HepG2 (cell line): ENCODE results near the gene C1orf94. TPM values are rescaled to one million over a fixed set of nuclear protein-coding genes. Genes with fewer than 3 reads are reported as not detected.

ENCODE experiments used
- ATAC-seq: fragments of 200-7000 bp; cut with Tn5 transposase; 3 replicates; pipeline ENCODE4 v1.9.1; 2020; ENCODE audit warnings: mild to moderate bottlenecking, moderate library complexity
- BruUV-seq: library from RNA; stranded (reverse); fragments of 400-500 nt; replicated peaks from 2 replicates; lab custom pipeline; 2021; lab: Mats Ljungman, UMichigan
- CTCF ChIA-PET: fragments of 300-600 bp; formaldehyde crosslinking; extraction: SDS; loops from one replicate; lab custom pipeline; 2021; ENCODE audit warnings: low total read pairs, inconsistent platforms, low intra/inter-chr PET ratio; lab: Yijun Ruan, JAX
- POLR2A ChIA-PET: fragments of 350-600 bp; sonication (Branson Sonifier 250); formaldehyde crosslinking; loops from one replicate; lab custom pipeline; 2020; ENCODE audit warnings: antibody characterized with exemption, inconsistent platforms; lab: Yijun Ruan, JAX
- DNase-seq: peaks from one replicate; pipeline ENCODE4 v3.0.0-alpha.2; 2015; ENCODE audit warnings: low spot score
- FAIRE-seq: peaks from 3 replicates; lab custom pipeline; 2011; peaks lifted over from hg19 to GRCh38; lab: Jason Lieb, UNC
- H2AFZ ChIP-seq: one replicate; pipeline ENCODE4 v1.6.1; 2011; ENCODE audit warnings: low read length, inconsistent platforms
- H3K27ac ChIP-seq: fragments of 300-600 bp; 3 replicates; pipeline ENCODE4 v1.8.0; 2011; ENCODE audit warnings: mixed run types, mild to moderate bottlenecking, mixed read lengths, low read length, inconsistent platforms; ENCODE audit not compliant: insufficient read depth; ENCODE audit errors: extremely low read length
- H3K27me3 ChIP-seq, 2 experiments: fragments of 200-600 bp in 1 of 2; 2 replicates in 1 of 2; 3 replicates in 1 of 2; pipeline versions ENCODE4 v1.6.0 to v1.8.0; 2011; ENCODE audit warnings: low read length in 2 of 2, mild to moderate bottlenecking in 2 of 2, moderate library complexity in 2 of 2, inconsistent platforms in 1 of 2; ENCODE audit not compliant: insufficient read depth in 2 of 2, control insufficient read depth in 1 of 2
- H3K36me3 ChIP-seq, 2 experiments: fragments of 200-600 bp in 1 of 2; replicated peaks in 1 of 2; 2 replicates in 1 of 2; 3 replicates in 1 of 2; pipeline versions ENCODE4 v1.5.1 to v1.8.0; 2011; ENCODE audit warnings: low read length in 2 of 2, inconsistent platforms in 1 of 2; ENCODE audit not compliant: insufficient read depth in 2 of 2, control insufficient read depth in 1 of 2
- H3K4me1 ChIP-seq: 2 replicates; pipeline ENCODE4 v1.5.1; 2012; ENCODE audit warnings: low read length, inconsistent platforms; ENCODE audit not compliant: insufficient read depth
- H3K4me2 ChIP-seq: 2 replicates; pipeline ENCODE4 v1.6.0; 2011; ENCODE audit warnings: low read depth, low read length, inconsistent platforms
- H3K4me3 ChIP-seq, 3 experiments: fragments of 200-600 bp in 1 of 3; sonication (generic), shearing (Covaris generic) in 1 of 3; replicated peaks in 1 of 3; 2 replicates each; pipeline ENCODE4 v1.5.1; 2011 to 2016; ENCODE audit warnings: low read length in 3 of 3, inconsistent platforms in 2 of 3, low read depth in 2 of 3, mild to moderate bottlenecking in 2 of 3, control low read depth in 1 of 3, mixed read lengths in 1 of 3; ENCODE audit not compliant: insufficient read depth in 1 of 3
- H3K79me2 ChIP-seq: one replicate; pipeline ENCODE4 v1.6.1; 2011; ENCODE audit warnings: low read length, inconsistent platforms; ENCODE audit not compliant: insufficient read depth
- H3K9ac ChIP-seq: 2 replicates; pipeline ENCODE4 v1.6.0; 2011; ENCODE audit warnings: mild to moderate bottlenecking, low read depth, low read length, inconsistent platforms; ENCODE audit not compliant: insufficient read depth
- H3K9me3 ChIP-seq: 2 replicates; pipeline ENCODE4 v1.5.1; 2012; ENCODE audit warnings: mild to moderate bottlenecking, low read length
- H4K20me1 ChIP-seq: 2 replicates; pipeline ENCODE4 v1.6.0; 2011; ENCODE audit warnings: inconsistent platforms, mild to moderate bottlenecking, low read length, moderate library complexity; ENCODE audit not compliant: insufficient read depth
- CAMTA2 ChIP-seq: sonication (generic); formaldehyde crosslinking; IDR thresholded peaks from 2 replicates; pipeline ENCODE4 v1.4.0; 2020; ENCODE audit warnings: mild to moderate bottlenecking, missing genetic modification reagents, borderline replicate concordance
- EHMT2 ChIP-seq: fragments of 200-600 bp; sonication (generic); IDR thresholded peaks from 2 replicates; pipeline ENCODE4 v1.7.0; 2017; ENCODE audit warnings: antibody characterized with exemption, low read depth, low read length, borderline replicate concordance
- EP300 ChIP-seq, 3 experiments: sonication (generic) in 1 of 3; formaldehyde crosslinking in 1 of 3; IDR thresholded peaks; 2 replicates each; pipeline versions ENCODE4 v1.5.1 to v1.6.1; 2011 to 2020; ENCODE audit warnings: low read depth in 2 of 3, low read length in 2 of 3, borderline replicate concordance in 1 of 3, improper control_type of control experiment in 1 of 3, mild to moderate bottlenecking in 1 of 3, missing genetic modification reagents in 1 of 3, moderate library complexity in 1 of 3
- NFE2L2 ChIP-seq: fragments of 150-350 bp; IDR thresholded peaks from 2 replicates; pipeline ENCODE4 v1.6.1; 2014; ENCODE audit warnings: low read length
- NONO ChIP-seq, 2 experiments: fragments of 450-650 bp in 1 of 2; sonication (generic) in 1 of 2; formaldehyde crosslinking in 1 of 2; IDR thresholded peaks in 1 of 2; conservative IDR thresholded peaks in 1 of 2; 2 replicates each; pipeline versions ENCODE4 v1.6.1 to v1.8.0; 2017 to 2022; ENCODE audit warnings: mild to moderate bottlenecking in 1 of 2, missing genetic modification reagents in 1 of 2, moderate library complexity in 1 of 2
- PAWR ChIP-seq: sonication (generic); formaldehyde crosslinking; IDR thresholded peaks from 2 replicates; pipeline ENCODE4 v1.4.0; 2020; ENCODE audit warnings: missing genetic modification reagents, mild to moderate bottlenecking, borderline replicate concordance
- POLR2A ChIP-seq, 2 experiments: IDR thresholded peaks; 2 replicates each; pipeline ENCODE4 v1.6.1; 2011; ENCODE audit warnings: low read depth in 2 of 2, low read length in 2 of 2, mild to moderate bottlenecking in 1 of 2, moderate library complexity in 1 of 2; ENCODE audit not compliant: insufficient read depth in 1 of 2
- SATB2 ChIP-seq: sonication (generic); formaldehyde crosslinking; IDR thresholded peaks from 2 replicates; pipeline ENCODE4 v1.5.0; 2020; ENCODE audit warnings: missing genetic modification reagents
- STAG1 ChIP-seq: sonication (generic); formaldehyde crosslinking; IDR thresholded peaks from 2 replicates; pipeline ENCODE4 v1.4.0; 2020; ENCODE audit warnings: missing genetic modification reagents
- XBP1 ChIP-seq: sonication (generic); formaldehyde crosslinking; IDR thresholded peaks from 2 replicates; pipeline ENCODE4 v1.5.0; 2020; ENCODE audit warnings: missing genetic modification reagents
- ZBTB21 ChIP-seq: sonication (generic); formaldehyde crosslinking; IDR thresholded peaks from 2 replicates; pipeline ENCODE4 v1.4.0; 2020; ENCODE audit warnings: missing genetic modification reagents
- ZFAT ChIP-seq: sonication (generic); formaldehyde crosslinking; conservative IDR thresholded peaks from 2 replicates; pipeline ENCODE4 v1.8.1; 2023; ENCODE audit warnings: missing genetic modification reagents, inconsistent platforms
- ZFP62 ChIP-seq: sonication (generic); formaldehyde crosslinking; IDR thresholded peaks from 2 replicates; pipeline ENCODE4 v1.4.0; 2020; ENCODE audit warnings: missing genetic modification reagents
- ZNF232 ChIP-seq: sonication (generic); formaldehyde crosslinking; IDR thresholded peaks from 2 replicates; pipeline ENCODE4 v1.4.0; 2020; ENCODE audit warnings: missing genetic modification reagents, borderline replicate concordance
- ZNF556 ChIP-seq: sonication (generic); formaldehyde crosslinking; IDR thresholded peaks from 2 replicates; pipeline ENCODE4 v1.4.0; 2020; ENCODE audit warnings: mild to moderate bottlenecking, missing genetic modification reagents, borderline replicate concordance
- ZNF616 ChIP-seq: sonication (generic); formaldehyde crosslinking; IDR thresholded peaks from 2 replicates; pipeline ENCODE4 v1.5.0; 2020; ENCODE audit warnings: low read depth, mild to moderate bottlenecking, missing genetic modification reagents
- ZSCAN12 ChIP-seq: sonication (generic); formaldehyde crosslinking; IDR thresholded peaks from 2 replicates; pipeline ENCODE4 v1.9.0; 2021; ENCODE audit warnings: mild to moderate bottlenecking, missing genetic modification reagents
- WGBS: methylation state at CpG from one replicate; pipeline ENCODE4 v1.1.6; 2017; ENCODE audit warnings: low lambda C conversion rate; 5-methylcytosine and 5-hydroxymethylcytosine counted together
- in situ Hi-C: cut with HindIII; loops from 2 replicates; pipeline ENCODE4 v1.10.0; 2017; ENCODE audit warnings: low pct_unique_long_range_greater_than_20kb; ENCODE audit not compliant: extremely low pct_ligation_motif_present
- intact Hi-C: fragments of 100-400 bp; cut with micrococcal nuclease; formaldehyde crosslinking; loops from one replicate; pipeline ENCODE4 v1.10.0; 2022; ENCODE audit not compliant: unreplicated experiment
- polyA plus RNA-seq, 8 experiments: library from polyadenylated mRNA; depleted of rRNA in 3 of 8; stranded (reverse) in 7 of 8; unstranded in 1 of 8; fragments of >200 nt; fragmentation: Illumina TruSeq in 4 of 8; extraction: Trizol in 4 of 8; gene quantifications; 2 replicates each; pipeline versions ENCODE4 v1.2.1 to v1.2.3, GENCODE V29; 2011 to 2016; ENCODE audit warnings: low read depth in 4 of 8, missing spikeins in 1 of 8, mixed read lengths in 1 of 8; ENCODE audit not compliant: insufficient read depth in 1 of 8
- total RNA-seq, 5 experiments: library from RNA; depleted of rRNA; stranded (reverse); fragments of >200 nt; fragmentation: Illumina TruSeq; extraction: Trizol; gene quantifications; 2 replicates each; pipeline ENCODE4 v1.2.3, GENCODE V29; 2016; ENCODE audit warnings: low read depth in 1 of 5
- TF ChIP-seq, protein P1 (sequence below): sonication (generic); formaldehyde crosslinking; IDR thresholded peaks from 2 replicates; pipeline ENCODE4 v1.4.0; 2020; ENCODE audit warnings: missing genetic modification reagents
- TF ChIP-seq, protein P2 (sequence below): sonication (generic); formaldehyde crosslinking; IDR thresholded peaks from 2 replicates; pipeline ENCODE4 v1.8.0; 2022; ENCODE audit warnings: low read depth, missing genetic modification reagents
- TF ChIP-seq, protein P3 (sequence below): sonication (generic); formaldehyde crosslinking; IDR thresholded peaks from 2 replicates; pipeline ENCODE4 v1.4.0; 2020; ENCODE audit warnings: missing genetic modification reagents

Gene C1orf94
- total and polyA plus RNA-seq, 2 of the 13 experiments (the other 11 are each of a cell fraction or from before 2014, with no cell fraction given), result not detected

DNA sequence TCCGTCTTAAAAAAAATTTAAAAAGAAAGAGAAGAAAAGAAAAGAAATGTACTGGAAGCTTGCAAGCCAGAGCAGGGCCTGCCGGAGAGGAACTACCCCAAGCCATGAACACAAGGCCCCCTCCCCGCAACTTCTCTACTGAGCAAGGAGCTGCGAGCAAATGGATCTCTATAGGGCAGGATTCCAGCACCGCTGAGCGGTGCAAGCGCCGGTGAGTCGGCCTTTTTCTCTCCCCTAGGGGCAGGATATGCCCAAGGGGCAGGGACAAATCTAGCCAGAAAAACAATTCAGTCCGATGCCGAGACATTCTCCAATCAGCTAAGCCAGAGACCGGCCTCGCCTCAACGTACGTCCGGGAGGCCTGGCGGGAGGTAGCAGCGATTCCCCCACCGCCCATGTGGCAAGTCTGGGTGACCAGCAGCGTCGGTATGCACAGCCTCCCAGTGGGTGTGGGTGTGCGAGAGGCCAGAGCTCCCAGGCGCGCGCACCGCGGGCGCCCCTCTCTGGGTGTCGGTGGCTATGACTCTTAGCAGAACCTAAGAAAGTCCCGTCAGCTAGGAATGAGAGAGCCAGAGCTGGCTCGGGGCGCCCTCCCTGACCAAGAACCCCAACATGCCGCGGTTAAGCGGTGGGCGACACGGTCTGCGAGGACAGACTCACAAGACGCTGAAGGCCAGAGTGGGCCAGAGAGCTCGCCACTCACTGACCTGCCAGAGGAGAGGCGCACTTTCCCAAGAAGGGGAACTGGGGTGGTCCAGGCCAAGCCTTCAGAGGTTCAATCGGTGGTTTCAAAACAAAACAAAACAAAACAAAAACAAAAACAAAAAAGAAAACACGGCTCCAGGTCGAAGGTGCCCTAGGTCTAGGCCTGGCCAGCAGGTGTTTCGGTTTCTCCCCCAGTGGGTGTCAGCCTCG lies 13.6 kb upstream of the C1orf94 start:
- Histone ChIP-seq H3K9ac (no peak overlapping the region), H4K20me1 (no peaks in the 10 kb centered on the region; the same call in 1 of the 2 replicates), H3K4me2 (no peak overlapping the region), H3K9me3 (no peaks in the 10 kb centered on the region), H2AFZ (no peak overlapping the region), H3K4me1 (no peaks in the 10 kb centered on the region), H3K36me3 (no peaks in the 10 kb centered on the region), H3K79me2 (no peaks in the 10 kb centered on the region), H3K27ac (no peak overlapping the region), H3K27me3 (peaks cover 3 to 44% of the 10 kb centered on the region in 2 experiments; a peak in 3 of 5 replicates), H3K4me3 (no peak overlapping the region)
- ATAC-seq (peak; percentile 98), FAIRE-seq (no peak), DNase-seq (peak; percentile 32)
- BruUV-seq, result no TSS peak
- in situ Hi-C loops, result loop anchor here (25.0 kb wide), 1 partner anchor 526 kb away; no protein-coding TSS in a partner anchor
- WGBS, result 26% methylated on average over 16 of the region's 46 CpGs
- CTCF ChIA-PET, result interaction anchor here (1.5 kb wide), 1 partner anchor 530 kb away, joined by 12 read pairs; no protein-coding TSS in a partner anchor
- intact Hi-C loops, result no loop called here
- POLR2A ChIA-PET, result no interaction called here
- TF ChIP-seq, protein P1, sequence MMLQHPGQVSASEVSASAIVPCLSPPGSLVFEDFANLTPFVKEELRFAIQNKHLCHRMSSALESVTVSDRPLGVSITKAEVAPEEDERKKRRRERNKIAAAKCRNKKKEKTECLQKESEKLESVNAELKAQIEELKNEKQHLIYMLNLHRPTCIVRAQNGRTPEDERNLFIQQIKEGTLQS (CRISPR knock-in tag), result no peak
- TF ChIP-seq ZSCAN12 (no peak), ZFAT (CRISPR knock-in tag) (no peak), EHMT2 (no peak), NFE2L2 (no peak), ZBTB21 (CRISPR knock-in tag) (no peak), CAMTA2 (CRISPR knock-in tag) (no peak), SATB2 (no peak), ZNF232 (CRISPR knock-in tag) (no peak), NONO (IDR thresholded peaks at IDR 0.05) (no peak), NONO (CRISPR knock-in tag; conservative IDR thresholded peaks at IDR 0.05) (no peak), ZNF616 (CRISPR knock-in tag) (no peak), POLR2A (IDR thresholded peaks at IDR 0.05; ENCODE audit: insufficient read depth in 1 of 2, low read depth in 2 of 2, low read length in 2 of 2) (no peak), ZFP62 (no peak), ZNF556 (CRISPR knock-in tag) (no peak), STAG1 (CRISPR knock-in tag) (peak; percentile 64), EP300 (IDR thresholded peaks at IDR 0.05; ENCODE audit: low read depth in 2 of 2, low read length in 2 of 2) (no peak), EP300 (CRISPR knock-in tag; IDR thresholded peaks at IDR 0.05; ENCODE audit: borderline replicate concordance) (no peak), PAWR (CRISPR knock-in tag) (no peak), XBP1 (no peak)
- TF ChIP-seq, protein P2, sequence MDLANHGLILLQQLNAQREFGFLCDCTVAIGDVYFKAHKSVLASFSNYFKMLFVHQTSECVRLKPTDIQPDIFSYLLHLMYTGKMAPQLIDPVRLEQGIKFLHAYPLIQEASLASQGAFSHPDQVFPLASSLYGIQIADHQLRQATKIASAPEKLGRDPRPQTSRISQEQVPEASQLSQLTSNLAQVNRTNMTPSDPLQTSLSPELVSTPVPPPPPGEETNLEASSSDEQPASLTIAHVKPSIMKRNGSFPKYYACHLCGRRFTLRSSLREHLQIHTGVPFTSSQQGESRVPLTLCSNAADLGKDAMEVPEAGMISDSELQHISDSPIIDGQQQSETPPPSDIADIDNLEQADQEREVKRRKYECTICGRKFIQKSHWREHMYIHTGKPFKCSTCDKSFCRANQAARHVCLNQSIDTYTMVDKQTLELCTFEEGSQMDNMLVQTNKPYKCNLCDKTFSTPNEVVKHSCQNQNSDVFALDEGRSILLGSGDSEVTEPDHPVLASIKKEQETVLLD (CRISPR knock-in tag), result no peak
- TF ChIP-seq, protein P3, sequence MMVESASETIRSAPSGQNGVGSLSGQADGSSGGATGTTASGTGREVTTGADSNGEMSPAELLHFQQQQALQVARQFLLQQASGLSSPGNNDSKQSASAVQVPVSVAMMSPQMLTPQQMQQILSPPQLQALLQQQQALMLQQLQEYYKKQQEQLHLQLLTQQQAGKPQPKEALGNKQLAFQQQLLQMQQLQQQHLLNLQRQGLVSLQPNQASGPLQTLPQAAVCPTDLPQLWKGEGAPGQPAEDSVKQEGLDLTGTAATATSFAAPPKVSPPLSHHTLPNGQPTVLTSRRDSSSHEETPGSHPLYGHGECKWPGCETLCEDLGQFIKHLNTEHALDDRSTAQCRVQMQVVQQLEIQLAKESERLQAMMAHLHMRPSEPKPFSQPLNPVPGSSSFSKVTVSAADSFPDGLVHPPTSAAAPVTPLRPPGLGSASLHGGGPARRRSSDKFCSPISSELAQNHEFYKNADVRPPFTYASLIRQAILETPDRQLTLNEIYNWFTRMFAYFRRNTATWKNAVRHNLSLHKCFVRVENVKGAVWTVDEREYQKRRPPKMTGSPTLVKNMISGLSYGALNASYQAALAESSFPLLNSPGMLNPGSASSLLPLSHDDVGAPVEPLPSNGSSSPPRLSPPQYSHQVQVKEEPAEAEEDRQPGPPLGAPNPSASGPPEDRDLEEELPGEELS (CRISPR knock-in tag), result no peak
